GM18499 (cell line): ENCODE data around the gene PLCL2.
"Not testable (repeated sequence)": the region's sequence is repeated elsewhere in the genome, so short reads cannot be mapped to it uniquely, and the experiment has no call there.

Experiments used
- ATAC-seq: cut with Tn5 transposase; IDR thresholded peaks from one replicate; pipeline ENCODE4 v1.9.1; 2021; ENCODE audit warnings: moderate number of reproducible peaks; ENCODE audit not compliant: insufficient read depth, unreplicated experiment

The PLCL2 gene

DNA sequence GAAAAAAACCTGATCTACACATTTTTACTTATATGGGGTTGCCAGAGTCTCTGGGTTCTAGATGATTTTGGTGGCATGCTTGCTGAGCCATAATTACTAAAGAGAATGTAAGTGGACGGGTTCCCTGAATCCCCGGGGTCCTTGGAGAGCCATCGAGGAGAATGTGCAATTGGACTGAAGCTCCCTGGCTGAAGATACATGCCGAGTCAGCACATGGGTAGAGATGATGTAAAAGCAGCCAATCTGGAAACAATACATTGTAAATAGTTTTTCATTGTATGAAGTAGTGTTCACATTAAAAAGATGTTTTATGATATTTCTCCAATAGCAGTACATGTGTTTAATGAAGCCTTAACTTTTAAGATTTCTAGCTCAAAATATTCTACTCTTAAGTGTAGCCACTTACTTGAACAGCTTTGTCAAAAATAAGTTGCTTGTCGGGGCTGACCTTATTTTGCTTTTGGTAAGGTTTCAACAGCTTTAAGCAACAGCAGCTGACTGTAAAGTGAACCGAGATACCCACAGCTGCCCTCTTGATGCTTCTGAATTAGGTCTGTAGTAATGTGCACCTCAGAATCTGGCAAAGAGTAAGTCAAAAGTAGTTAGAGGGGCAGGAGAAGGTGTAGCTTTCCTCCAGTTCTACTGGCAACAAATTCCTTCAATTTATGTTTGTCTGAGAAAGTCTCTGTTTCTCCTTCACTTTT lies 205.7 kb downstream of the PLCL2 start:
- no peak for ATAC-seq

DNA sequence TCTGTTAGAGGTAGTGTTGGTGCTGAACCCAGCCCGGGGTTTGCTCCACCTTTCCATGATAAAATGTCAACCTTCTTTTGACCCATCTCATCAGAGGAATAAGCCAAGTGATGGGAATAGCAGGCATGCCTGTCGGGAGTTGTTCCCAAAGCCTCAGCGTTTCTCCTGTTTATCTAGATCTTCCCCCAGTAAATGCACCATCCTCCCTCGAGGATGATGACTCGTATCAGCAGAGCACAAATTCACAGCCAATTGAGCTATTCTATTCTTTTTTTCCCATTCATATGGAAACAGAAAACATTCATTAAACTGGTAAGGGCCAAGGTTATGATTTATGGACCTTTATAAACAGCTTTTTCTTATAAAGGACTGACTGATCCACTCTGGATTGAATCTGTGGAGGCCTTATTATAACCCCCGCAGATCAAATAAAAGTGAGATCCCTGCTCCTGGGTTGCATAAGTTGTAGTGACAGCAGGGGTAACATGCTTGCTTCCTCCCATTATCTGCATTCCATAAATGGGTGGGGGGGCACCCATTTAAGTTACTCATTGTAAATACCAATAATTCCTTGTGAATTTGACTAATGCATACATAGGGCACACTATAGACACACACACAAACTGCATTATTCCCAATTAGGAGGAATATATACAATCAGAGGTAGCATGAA lies 207.3 kb downstream of the PLCL2 start:
- ATAC-seq = no peak

DNA sequence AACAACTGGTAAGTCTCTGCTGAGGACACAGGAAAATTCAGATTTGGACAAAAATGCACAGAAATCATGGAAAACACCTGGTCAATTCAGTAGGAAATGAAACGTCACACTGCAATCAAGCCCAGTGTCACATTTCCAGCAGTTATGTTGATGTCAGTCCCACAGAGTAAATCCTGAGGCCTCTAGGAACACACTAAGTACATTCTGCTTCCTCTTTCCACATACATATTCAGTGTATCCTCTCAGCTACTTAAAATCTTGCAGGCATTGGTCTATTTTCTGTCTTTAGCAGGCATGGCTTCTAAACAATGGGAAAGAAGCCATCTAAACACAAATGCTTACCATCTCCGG lies 207.8 kb downstream of the PLCL2 start:
- ATAC-seq = no peak

DNA sequence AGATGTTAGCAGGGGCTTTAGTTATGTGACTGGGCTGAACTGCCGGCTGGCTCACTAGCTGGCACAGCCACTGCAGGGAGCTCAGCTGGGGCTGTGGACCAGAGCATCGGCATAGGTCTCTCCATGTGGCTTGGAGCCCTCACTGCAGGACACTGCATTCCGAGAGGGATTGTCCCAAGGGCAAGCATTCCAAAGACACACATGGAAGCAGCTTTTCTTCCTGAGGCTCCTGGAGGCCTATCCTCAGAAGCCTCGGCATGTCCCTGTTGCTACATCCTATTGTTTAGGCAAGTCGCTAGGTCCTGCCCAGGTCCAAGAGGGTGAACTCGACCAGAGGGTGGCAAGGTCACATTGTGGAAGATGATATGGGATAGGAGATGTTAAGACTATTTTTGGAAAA lies 209.8 kb downstream of the PLCL2 start:
- no peak for ATAC-seq

DNA sequence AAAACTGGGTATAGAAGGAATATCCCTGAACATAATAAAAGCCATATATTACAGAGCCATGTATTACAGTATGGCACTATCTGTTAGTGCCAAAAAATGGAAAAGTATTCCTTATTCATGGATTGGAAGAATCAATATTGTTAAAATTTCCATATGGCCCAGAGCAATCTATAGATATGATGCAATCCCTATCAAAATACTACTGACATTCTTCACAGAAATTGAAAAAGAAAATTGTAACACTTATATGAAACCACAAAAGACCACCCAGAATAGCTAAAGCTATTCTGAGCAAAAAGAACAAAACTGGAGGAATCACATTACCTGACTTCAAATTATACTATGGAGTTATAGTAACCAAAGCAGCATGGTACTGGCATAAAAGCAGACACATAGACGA lies 218.8 kb downstream of the PLCL2 start:
- ATAC-seq = no peak

DNA sequence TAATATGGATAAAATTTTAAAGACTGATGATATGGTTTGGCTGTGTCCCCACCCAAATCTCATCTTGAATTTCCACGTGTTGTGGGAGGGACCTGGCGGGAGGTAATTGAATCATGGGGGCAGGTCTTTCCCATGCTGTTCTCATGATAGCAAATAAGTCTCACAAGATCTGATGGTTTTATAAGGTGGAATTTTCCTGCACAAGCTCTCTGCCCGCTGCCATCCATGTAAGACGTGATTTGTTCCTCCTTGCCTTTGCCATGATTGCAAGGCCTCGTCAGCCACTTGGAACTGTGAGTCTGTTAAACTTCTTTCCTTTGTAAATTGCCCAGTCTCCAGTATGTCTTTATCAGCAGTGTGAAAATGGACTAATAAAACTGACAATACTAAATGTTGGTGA lies 222.0 kb downstream of the PLCL2 start:
- not testable (repeated sequence) for ATAC-seq

DNA sequence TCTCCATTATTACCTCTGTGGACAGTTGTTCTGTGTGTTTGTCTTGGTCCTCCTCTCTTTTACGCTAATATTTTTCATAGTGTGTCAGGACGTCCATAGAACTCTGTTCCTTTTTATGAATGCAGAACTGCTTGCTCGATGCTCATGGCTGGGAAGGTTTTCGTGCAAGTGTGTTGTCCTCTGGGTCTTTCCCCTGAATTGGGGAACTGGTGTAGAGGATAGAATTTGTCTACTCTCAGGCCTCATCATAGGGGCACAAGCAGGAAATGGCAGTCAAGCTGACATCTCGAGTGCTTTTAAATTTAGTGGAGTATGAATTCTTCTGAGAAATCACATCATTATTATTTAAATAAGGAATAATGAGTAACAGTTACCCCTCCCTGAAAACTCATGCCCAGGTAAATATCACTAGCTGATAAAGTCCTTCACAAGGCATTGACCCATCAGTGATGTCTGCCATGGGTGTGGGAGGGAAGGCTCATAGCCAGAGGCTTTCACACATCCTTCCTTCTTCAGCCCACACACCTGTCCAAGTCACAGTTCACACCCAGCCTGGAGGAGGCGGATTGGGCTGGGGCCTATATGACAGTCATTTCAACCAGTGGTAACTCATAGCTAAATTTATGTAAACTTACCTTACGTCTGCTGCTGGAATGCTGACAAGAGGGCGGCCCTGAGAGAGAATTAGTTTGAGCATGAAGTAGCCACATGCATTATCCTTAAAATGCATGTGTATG lies 226.1 kb downstream of the PLCL2 start:
- no peak for ATAC-seq

DNA sequence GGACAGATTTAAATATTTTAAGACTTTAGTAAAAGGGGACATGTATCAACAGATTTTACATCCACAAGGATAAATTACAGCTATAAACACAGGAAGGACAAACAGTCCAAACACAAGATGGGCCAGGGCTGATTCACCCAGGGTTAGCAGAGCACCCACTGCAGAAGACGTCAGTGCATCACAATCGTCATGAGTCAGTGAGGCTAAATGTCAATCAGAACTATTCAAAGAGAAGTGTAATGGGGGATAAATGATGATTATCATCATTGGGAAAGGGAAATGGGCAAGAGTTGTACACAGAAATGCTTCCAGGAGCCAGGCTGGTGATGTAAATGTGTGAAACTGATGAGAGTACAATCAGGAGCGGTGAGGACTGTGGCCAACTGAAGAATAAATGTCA lies 226.8 kb downstream of the PLCL2 start:
- ATAC-seq = no peak

DNA sequence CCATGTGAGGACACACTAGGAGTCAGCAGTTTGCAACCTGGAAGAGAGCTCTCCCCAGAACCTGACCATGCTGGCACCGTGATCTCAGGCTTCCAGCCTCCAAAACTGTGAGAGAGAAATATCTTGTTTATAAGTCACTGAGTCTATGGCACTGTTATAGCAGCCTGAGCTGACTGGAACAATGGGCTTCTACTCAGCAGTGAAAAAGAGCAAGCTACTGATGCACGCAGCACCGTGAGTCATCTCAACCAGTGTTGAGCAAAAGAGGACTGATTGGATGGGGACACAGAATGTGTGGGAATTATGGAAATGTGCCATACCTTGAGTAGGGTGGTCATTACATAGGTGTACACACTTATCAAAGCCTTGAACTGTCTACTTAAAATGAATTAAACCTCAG lies 230.4 kb downstream of the PLCL2 start:
- no peak for ATAC-seq

DNA sequence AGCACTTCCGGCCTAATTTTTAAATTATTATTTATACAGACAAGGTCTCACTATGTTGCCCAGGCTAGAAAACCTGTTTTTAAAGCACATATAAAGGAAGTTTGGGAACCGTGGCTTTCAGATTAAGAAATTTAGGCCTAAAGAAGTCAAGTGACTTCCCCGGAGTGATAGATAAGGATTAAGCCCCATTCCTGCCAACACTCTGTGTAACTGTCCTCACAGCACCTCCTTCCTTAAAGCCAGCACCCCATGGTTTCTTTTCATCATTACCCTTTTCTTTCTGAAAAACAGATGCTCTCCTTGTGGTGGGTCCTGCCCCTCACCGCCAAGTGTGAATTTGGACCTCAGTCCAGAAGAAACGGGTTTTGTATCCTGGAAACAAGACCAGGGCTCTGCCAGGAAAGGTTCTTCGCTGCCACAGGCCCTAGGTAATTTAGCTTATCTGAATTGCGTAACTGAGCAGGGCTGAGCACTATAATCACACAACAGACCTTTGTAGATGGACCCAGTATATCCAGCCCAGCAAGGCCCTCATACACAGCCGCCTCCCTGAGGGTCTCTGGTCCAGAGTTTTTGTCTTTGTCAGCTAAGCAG lies 231.3 kb downstream of the PLCL2 start:
- ATAC-seq = no peak

DNA sequence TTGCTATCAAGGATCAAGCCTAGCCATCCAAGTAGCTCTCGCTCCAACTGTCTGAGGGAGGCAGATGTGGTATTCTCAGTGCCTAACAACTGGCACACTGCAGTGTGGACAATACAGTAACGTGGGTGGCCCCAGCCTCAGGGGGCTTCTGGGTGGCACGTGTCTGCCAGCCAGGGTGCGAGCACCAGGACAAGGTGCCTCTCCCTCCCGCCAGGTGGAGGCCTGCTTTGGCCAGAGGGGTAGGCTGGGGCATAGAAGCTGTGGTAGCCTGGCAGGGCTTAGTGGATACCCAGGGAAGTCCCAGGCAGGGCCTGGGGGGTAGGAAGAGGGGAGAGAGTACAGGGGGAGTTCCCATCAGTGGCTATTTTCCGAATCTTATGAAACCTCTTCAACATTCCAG lies 234.0 kb downstream of the PLCL2 start:
- no peak for ATAC-seq

DNA sequence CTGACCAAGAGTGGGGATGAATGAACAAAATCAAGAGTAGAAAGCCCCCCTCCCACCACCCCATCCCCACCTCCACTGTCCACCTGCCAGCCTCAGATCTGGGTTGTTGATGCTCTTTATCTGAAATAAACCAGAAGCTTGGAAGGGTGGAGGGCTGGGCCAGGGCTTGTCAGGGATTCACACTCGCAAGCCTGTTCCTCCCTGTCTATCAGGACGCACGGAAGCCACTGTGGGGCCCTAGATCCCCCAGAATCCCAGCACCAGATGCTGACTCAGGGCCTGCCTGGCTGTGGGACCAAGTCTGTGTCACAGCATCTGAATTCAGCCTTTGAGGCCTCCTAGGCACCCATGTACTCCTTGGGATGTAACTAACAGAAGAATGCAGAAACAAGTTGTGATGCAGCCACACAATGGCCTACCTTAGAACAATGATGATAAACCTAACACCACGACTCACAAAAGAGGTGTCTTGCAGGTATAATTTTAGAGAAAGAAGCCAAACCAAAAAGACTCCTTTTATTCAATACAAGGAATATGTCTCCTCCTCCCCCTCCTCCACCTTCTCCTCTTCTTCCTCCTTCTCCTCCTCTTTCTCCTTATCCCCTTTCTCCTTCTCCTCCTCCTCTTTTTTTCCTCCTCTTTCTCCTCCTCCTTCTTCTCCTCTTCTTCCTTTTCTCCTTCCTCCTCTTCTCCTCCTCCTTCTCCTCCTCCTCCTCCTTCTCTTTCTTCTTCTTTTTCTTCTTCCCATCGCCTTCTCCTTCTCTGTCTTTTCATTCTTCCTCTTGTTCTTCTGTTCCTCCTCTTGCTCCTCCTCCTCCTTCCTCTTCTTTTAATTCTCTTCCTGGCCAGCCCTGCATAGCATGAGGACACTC lies 234.7 kb downstream of the PLCL2 start:
- no peak for ATAC-seq

DNA sequence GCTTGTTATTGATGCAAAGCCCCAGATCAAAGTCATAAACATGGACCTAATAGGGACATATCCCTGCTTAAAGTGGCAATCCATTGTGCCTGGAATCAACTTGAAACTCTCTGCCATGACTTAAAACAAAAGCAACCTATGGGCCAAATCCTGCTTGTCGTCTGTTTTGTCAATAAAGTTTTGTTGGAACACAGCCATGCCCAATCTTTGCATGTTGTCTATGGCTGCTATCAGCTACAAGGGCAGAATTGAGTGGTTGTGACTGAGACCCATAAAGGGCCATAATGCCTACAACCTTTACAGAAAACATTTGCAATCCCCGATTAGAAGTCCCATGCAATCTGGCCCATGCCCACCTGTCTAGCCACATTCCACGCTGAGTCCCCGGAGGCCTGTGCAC lies 235.4 kb downstream of the PLCL2 start:
- no peak for ATAC-seq

DNA sequence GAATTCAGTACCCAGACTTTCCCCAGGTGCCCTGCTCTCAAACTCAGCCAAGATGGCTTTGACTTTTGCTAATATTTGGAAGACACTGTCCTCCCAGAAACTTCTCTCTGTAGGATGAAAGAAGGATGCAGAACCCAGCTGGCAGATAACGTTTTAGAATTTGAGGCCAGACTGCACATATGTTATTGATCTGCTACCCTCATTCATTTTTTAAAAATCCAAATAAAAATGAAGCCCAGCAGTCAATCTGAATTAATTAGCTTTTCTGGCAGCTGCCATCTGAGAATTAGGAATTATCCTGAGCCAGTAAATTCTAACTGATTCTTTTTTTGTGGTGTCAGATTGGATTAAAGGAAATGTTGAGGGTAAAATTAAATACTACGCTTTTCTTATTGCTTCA lies 236.6 kb downstream of the PLCL2 start:
- ATAC-seq = no peak

DNA sequence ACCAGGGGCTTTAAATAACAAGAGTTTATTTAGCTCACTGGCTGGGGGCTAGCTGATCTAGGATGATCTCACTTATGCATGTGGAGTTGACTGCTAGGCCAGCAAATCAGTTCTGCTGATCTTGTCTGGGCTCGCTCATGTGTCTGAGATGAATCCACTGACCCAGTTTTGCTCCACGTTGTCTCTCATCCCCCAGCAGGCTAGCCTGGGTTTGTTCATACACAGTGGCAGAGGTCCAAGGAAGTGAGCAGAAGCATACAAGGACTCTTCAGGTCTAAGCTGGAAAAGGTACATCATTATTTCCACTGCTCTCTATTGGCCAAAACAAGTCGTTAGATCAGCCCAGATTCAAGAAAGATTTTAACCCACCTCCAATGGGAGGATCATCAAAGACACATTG lies 238.0 kb downstream of the PLCL2 start:
- no peak for ATAC-seq

DNA sequence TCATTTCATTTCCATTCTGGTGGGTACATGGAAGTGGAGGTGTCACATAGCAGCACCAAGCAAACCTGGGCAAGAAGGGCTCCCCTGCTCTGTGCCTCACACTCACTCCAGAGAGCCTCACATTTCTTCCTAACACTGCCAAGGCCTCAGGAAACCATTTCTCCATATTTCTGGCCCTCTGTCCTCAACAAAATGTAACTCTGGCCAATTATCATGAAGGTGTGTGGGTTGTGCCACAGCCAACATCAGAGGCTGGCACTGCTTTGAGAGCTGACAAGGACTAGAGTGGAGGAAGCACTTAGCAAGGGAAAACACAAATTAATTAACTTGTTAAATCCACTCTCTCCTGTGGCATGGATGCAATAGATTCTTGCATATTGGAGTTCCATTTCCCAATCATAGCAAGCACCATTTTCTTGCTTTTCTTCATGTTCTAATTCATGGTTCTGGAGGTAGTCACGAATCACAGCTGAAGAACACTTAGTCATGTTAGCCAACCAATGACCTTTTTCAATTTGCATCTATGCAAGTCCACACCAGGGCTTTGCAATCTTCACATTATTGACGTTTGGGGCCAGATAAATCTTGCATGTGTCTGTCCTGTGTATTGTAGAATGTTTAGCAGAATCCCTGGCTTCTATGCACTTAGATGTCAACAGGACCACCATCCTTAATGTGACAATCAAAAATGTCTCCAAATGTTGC lies 241.1 kb downstream of the PLCL2 start:
- no peak for ATAC-seq

DNA sequence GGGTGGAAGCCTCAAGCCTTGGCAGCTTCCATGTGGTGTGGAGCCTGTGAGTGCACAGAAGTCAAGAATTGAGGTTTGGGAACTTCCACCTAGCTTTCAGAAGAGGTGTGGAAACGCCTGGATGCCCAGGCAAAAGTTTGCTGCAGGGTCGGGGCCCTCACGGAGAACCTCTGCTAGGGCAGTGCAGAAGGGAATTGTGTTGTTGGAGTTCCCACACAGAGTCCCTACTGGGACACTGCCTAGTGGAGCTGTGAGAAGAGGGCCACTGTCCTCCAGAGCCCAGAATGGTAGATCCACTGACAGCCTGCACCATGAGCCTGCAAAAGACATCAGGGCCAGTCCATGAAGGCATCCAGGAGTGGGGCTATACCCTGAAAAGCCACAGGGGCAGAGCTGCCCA lies 243.9 kb downstream of the PLCL2 start:
- not testable (repeated sequence) for ATAC-seq

DNA sequence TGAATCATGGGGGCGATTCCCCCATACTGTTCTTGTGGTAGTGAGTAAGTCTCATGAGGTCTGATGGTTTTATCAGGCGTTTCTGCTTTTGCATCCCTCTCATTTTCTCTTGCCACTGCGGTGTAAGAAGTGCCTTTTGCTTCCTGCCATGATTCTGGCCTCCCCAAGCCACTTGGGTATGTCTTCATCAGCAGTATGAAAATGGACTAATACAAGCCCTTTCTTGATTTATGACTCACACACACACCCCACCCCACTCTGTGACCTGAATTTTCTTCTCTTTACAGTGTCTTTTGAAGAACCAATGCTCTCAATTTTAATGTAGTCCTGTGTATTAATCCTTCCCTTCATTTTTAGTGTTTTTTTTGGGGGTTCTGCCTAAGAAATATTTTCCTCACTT lies 244.8 kb downstream of the PLCL2 start:
- ATAC-seq = no peak

DNA sequence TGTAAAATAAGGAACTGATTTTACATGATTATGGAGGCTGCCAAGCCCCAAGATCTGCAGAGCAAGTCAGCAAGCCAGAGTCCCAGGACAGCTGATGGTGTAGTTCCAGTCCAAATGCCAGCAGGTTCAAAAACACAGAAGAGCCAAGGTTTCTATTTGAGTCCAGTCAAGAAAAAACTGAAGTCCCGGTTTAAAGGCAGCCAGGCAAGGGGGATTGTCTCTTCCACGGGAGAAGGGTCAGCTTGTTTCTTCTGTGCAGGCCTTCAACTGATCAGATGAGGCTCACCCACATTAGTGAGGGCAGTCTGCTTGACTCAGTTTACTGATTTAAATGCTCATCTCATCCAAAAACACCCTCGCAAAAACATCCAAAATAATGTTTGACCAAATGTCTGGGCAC lies 246.2 kb downstream of the PLCL2 start:
- no peak for ATAC-seq
